ENCODE results near the gene MROH2A. TPM values are rescaled to one million over a fixed set of nuclear protein-coding genes. Genes with fewer than 3 reads are reported as not detected.

MROH2A gene
- total and polyA plus RNA-seq, 9 of the 15 experiments (the other 6 are each of a cell fraction or from before 2014, with no cell fraction given): 0.03 TPM; not detected in 8

DNA sequence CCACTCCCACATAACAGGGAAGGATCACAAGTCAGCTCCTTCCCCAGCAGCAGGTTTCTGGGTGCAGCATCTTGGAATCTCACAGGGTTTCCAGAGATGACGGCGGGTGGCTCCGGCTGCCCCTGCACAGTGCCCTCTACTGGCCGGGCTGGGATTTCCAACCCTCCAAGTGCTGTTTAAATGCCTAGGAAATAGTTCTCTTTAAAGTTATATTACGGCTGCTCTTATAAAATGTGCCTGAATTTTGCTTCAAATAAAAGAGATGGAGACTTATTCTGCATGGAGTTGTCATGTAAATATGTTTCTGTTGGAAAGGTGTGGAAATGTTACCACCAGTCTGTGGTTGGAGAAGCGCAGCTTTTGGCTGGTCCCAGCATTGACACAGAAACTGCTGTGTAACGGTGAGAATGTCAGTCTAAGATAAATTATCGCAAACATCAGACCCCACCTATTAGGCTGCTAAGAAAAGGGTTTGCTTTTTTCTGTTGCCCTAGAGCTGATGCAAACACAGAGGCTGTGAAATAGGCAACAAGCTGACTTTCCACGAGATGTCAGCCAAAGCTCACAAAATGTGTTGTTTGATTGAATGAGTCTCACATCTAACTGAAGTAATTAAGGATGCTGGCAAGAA is 79.5 kb downstream of the MROH2A start (continued):
- TF ChIP-seq, protein P1, sequence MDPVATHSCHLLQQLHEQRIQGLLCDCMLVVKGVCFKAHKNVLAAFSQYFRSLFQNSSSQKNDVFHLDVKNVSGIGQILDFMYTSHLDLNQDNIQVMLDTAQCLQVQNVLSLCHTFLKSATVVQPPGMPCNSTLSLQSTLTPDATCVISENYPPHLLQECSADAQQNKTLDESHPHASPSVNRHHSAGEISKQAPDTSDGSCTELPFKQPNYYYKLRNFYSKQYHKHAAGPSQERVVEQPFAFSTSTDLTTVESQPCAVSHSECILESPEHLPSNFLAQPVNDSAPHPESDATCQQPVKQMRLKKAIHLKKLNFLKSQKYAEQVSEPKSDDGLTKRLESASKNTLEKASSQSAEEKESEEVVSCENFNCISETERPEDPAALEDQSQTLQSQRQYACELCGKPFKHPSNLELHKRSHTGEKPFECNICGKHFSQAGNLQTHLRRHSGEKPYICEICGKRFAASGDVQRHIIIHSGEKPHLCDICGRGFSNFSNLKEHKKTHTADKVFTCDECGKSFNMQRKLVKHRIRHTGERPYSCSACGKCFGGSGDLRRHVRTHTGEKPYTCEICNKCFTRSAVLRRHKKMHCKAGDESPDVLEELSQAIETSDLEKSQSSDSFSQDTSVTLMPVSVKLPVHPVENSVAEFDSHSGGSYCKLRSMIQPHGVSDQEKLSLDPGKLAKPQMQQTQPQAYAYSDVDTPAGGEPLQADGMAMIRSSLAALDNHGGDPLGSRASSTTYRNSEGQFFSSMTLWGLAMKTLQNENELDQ (CRISPR knock-in tag; IDR thresholded peaks at IDR 0.05; ENCODE audit: borderline replicate concordance): no peak
- TF ChIP-seq EGR1 (conservative IDR thresholded peaks at IDR 0.05) (no peak), ZBTB7A (IDR thresholded peaks at IDR 0.05; ENCODE audit: borderline replicate concordance, control insufficient read depth, low read depth, low read length) (no peak), SP2 (IDR thresholded peaks at IDR 0.05; ENCODE audit: extremely low read depth, low read depth, low read length, poor library complexity, severe bottlenecking) (no peak), KLF1 (tag; IDR thresholded peaks at IDR 0.05) (no peak), ZFPM2 (CRISPR knock-in tag; IDR thresholded peaks at IDR 0.05) (no peak), TFAM (CRISPR knock-in tag; conservative IDR thresholded peaks at IDR 0.05) (no peak), RB1 (IDR thresholded peaks at IDR 0.05; ENCODE audit: low read depth) (peak; percentile 16; the same call in 1 of the 2 replicates), CEBPB (tag; IDR thresholded peaks at IDR 0.05) (peak; percentile 46; the same call in 1 of the 2 replicates), NBN (IDR thresholded peaks at IDR 0.05; ENCODE audit: low read depth) (peak; percentile 84), PML (IDR thresholded peaks at IDR 0.05; ENCODE audit: low read length) (no peak), PCBP2 (IDR thresholded peaks at IDR 0.05; ENCODE audit: low read depth, low read length, poor library complexity, severe bottlenecking) (no peak), KLF6 (CRISPR knock-in tag; IDR thresholded peaks at IDR 0.05; ENCODE audit: borderline replicate concordance) (no peak)
- TF ChIP-seq, protein P2, sequence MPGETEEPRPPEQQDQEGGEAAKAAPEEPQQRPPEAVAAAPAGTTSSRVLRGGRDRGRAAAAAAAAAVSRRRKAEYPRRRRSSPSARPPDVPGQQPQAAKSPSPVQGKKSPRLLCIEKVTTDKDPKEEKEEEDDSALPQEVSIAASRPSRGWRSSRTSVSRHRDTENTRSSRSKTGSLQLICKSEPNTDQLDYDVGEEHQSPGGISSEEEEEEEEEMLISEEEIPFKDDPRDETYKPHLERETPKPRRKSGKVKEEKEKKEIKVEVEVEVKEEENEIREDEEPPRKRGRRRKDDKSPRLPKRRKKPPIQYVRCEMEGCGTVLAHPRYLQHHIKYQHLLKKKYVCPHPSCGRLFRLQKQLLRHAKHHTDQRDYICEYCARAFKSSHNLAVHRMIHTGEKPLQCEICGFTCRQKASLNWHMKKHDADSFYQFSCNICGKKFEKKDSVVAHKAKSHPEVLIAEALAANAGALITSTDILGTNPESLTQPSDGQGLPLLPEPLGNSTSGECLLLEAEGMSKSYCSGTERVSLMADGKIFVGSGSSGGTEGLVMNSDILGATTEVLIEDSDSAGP (CRISPR knock-in tag; IDR thresholded peaks at IDR 0.05): no peak
- TF ChIP-seq, protein P3, sequence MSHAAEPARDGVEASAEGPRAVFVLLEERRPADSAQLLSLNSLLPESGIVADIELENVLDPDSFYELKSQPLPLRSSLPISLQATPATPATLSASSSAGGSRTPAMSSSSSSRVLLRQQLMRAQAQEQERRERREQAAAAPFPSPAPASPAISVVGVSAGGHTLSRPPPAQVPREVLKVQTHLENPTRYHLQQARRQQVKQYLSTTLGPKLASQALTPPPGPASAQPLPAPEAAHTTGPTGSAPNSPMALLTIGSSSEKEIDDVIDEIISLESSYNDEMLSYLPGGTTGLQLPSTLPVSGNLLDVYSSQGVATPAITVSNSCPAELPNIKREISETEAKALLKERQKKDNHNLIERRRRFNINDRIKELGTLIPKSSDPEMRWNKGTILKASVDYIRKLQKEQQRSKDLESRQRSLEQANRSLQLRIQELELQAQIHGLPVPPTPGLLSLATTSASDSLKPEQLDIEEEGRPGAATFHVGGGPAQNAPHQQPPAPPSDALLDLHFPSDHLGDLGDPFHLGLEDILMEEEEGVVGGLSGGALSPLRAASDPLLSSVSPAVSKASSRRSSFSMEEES (CRISPR knock-in tag; IDR thresholded peaks at IDR 0.05): no peak
- TF ChIP-seq, protein P4, sequence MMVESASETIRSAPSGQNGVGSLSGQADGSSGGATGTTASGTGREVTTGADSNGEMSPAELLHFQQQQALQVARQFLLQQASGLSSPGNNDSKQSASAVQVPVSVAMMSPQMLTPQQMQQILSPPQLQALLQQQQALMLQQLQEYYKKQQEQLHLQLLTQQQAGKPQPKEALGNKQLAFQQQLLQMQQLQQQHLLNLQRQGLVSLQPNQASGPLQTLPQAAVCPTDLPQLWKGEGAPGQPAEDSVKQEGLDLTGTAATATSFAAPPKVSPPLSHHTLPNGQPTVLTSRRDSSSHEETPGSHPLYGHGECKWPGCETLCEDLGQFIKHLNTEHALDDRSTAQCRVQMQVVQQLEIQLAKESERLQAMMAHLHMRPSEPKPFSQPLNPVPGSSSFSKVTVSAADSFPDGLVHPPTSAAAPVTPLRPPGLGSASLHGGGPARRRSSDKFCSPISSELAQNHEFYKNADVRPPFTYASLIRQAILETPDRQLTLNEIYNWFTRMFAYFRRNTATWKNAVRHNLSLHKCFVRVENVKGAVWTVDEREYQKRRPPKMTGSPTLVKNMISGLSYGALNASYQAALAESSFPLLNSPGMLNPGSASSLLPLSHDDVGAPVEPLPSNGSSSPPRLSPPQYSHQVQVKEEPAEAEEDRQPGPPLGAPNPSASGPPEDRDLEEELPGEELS (CRISPR knock-in tag; IDR thresholded peaks at IDR 0.05; ENCODE audit: borderline replicate concordance): no peak
- TF ChIP-seq, protein P5, sequence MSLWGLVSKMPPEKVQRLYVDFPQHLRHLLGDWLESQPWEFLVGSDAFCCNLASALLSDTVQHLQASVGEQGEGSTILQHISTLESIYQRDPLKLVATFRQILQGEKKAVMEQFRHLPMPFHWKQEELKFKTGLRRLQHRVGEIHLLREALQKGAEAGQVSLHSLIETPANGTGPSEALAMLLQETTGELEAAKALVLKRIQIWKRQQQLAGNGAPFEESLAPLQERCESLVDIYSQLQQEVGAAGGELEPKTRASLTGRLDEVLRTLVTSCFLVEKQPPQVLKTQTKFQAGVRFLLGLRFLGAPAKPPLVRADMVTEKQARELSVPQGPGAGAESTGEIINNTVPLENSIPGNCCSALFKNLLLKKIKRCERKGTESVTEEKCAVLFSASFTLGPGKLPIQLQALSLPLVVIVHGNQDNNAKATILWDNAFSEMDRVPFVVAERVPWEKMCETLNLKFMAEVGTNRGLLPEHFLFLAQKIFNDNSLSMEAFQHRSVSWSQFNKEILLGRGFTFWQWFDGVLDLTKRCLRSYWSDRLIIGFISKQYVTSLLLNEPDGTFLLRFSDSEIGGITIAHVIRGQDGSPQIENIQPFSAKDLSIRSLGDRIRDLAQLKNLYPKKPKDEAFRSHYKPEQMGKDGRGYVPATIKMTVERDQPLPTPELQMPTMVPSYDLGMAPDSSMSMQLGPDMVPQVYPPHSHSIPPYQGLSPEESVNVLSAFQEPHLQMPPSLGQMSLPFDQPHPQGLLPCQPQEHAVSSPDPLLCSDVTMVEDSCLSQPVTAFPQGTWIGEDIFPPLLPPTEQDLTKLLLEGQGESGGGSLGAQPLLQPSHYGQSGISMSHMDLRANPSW (CRISPR knock-in tag; IDR thresholded peaks at IDR 0.05): no peak
